Uterus (tissue), 2 donors: Measurements from ENCODE around the gene EMILIN3.

Experiments
- POLR2A ChIP-seq, 2 donors: fragments of 450-650 bp; IDR thresholded peaks; one replicate each; pipeline ENCODE4 v1.6.1; 2016; ENCODE audit warnings: antibody characterized with exemption in 2 of 2, mild to moderate bottlenecking in 1 of 2, moderate library complexity in 1 of 2
- TF ChIP-seq, protein P1 (sequence below), 4 experiments: fragments of 200-600 bp in 2 of 4; fragments of 450-650 bp in 2 of 4; sonication (generic) in 2 of 4; IDR thresholded peaks; one replicate each; pipeline ENCODE4 v1.5.1; 2016 to 2019; ENCODE audit warnings: antibody characterized with exemption in 4 of 4, mild to moderate bottlenecking in 2 of 4, moderate library complexity in 1 of 4

DNA sequence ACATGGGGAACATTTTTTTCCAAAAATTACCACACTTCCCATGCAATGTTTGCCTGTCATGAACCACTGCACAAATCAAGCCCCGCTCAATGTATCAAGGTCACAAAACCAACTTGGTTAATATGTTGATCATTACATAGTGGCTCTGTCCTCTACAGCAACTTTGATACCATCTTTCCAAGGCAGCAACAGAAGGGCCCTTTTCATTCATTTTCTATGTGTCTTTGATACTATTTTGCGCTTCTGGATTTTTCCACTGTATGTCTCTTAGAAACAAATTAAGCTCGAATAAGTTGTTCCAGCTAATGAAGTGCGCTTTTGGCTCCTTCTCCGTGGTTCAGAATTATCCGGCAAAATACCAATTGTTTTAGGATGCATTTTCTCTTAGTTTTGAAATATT, 50.6 kb downstream of the EMILIN3 start:
- TF ChIP-seq, protein P1, sequence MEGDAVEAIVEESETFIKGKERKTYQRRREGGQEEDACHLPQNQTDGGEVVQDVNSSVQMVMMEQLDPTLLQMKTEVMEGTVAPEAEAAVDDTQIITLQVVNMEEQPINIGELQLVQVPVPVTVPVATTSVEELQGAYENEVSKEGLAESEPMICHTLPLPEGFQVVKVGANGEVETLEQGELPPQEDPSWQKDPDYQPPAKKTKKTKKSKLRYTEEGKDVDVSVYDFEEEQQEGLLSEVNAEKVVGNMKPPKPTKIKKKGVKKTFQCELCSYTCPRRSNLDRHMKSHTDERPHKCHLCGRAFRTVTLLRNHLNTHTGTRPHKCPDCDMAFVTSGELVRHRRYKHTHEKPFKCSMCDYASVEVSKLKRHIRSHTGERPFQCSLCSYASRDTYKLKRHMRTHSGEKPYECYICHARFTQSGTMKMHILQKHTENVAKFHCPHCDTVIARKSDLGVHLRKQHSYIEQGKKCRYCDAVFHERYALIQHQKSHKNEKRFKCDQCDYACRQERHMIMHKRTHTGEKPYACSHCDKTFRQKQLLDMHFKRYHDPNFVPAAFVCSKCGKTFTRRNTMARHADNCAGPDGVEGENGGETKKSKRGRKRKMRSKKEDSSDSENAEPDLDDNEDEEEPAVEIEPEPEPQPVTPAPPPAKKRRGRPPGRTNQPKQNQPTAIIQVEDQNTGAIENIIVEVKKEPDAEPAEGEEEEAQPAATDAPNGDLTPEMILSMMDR (IDR thresholded peaks at IDR 0.05): no peak
- no peak for TF ChIP-seq POLR2A (IDR thresholded peaks at IDR 0.05)
